Loucy (cell line): ENCODE data around the gene CEP128.

Source experiments
- H2AFZ ChIP-seq: fragments of 200-600 bp; sonication (generic); 2 replicates; pipeline ENCODE4 v1.6.0; 2016; ENCODE audit warnings: antibody characterized with exemption, mild to moderate bottlenecking, low read length, moderate library complexity
- H3F3A ChIP-seq: fragments of 200-600 bp; 2 replicates; pipeline ENCODE4 v1.6.0; 2016; ENCODE audit warnings: antibody characterized with exemption, low read depth, mild to moderate bottlenecking
- H3K27me3 ChIP-seq: fragments of 200-600 bp; sonication (generic); 2 replicates; pipeline ENCODE4 v1.6.1; 2014; ENCODE audit warnings: low read length, mild to moderate bottlenecking; ENCODE audit not compliant: insufficient read depth, poor library complexity, severe bottlenecking
- H3K36me3 ChIP-seq: fragments of 200-600 bp; sonication (generic); 2 replicates; pipeline ENCODE4 v1.6.1; 2016; ENCODE audit warnings: low read length; ENCODE audit not compliant: insufficient read depth
- H3K4me1 ChIP-seq: fragments of 200-600 bp; sonication (generic); 2 replicates; pipeline ENCODE4 v1.5.1; 2014; ENCODE audit warnings: low read length, mild to moderate bottlenecking; ENCODE audit not compliant: insufficient read depth, poor library complexity, severe bottlenecking
- H3K4me2 ChIP-seq: fragments of 200-600 bp; sonication (generic); 2 replicates; pipeline ENCODE4 v1.6.0; 2014; ENCODE audit warnings: antibody characterized with exemption, low read length, low read depth, mild to moderate bottlenecking; ENCODE audit not compliant: poor library complexity, severe bottlenecking
- H3K4me3 ChIP-seq: fragments of 200-600 bp; sonication (generic); 2 replicates; pipeline ENCODE4 v1.5.1; 2014; ENCODE audit warnings: low read length, mild to moderate bottlenecking, mixed read lengths; ENCODE audit not compliant: poor library complexity, severe bottlenecking
- H3K79me2 ChIP-seq: fragments of 200-600 bp; sonication (generic); 2 replicates; pipeline ENCODE4 v1.6.1; 2014; ENCODE audit warnings: low read length; ENCODE audit not compliant: insufficient read depth
- H3K9ac ChIP-seq: fragments of 200-600 bp; sonication (generic); 2 replicates; pipeline ENCODE4 v1.6.0; 2014; ENCODE audit warnings: mild to moderate bottlenecking, low read depth, low read length, moderate library complexity; ENCODE audit not compliant: poor library complexity, severe bottlenecking
- H3K9me2 ChIP-seq: fragments of 200-600 bp; sonication (generic); replicated peaks from 2 replicates; pipeline ENCODE4 v1.6.1; 2016; ENCODE audit warnings: low read depth, low read length, mixed read lengths
- H3K9me3 ChIP-seq: fragments of 200-600 bp; sonication (generic); 2 replicates; pipeline ENCODE4 v1.6.1; 2014; ENCODE audit warnings: mild to moderate bottlenecking, antibody characterized with exemption, low read length, low read depth; ENCODE audit not compliant: insufficient read depth
- H4K20me1 ChIP-seq: fragments of 200-600 bp; sonication (generic); 2 replicates; pipeline ENCODE4 v1.6.0; 2014; ENCODE audit warnings: antibody characterized with exemption, low read length, mild to moderate bottlenecking; ENCODE audit not compliant: insufficient read depth, poor library complexity, severe bottlenecking
- CTCF ChIP-seq: fragments of 200-600 bp; sonication (generic); conservative IDR thresholded peaks from 2 replicates; pipeline ENCODE4 v1.5.1; 2014; ENCODE audit warnings: mild to moderate bottlenecking, antibody characterized with exemption, low read length
- EZH2phosphoT487 ChIP-seq: fragments of 200-600 bp; IDR thresholded peaks from 2 replicates; pipeline ENCODE4 v1.6.1; 2018; ENCODE audit warnings: antibody characterized with exemption, mild to moderate bottlenecking, moderate library complexity, borderline replicate concordance

Gene CEP128

GRCh38 chr14:80718940-80719339 lies 222.6 kb downstream of the CEP128 start:
- TF ChIP-seq CTCF: no peak
- TF ChIP-seq EZH2phosphoT487: no peak
- H3K36me3 ChIP-seq: no peaks in the 10 kb centered on the region

GRCh38 chr14:80714474-80714873 lies 227.1 kb downstream of the CEP128 start:
- no peaks in the 10 kb centered on the region for H3K9me3 ChIP-seq
- H3K4me2 ChIP-seq: peak overlapping the region; percentile 81

More at GRCh38 chr14:80718940-80719339, 222.6 kb downstream of the CEP128 start:
- H3K27me3 ChIP-seq: no peaks in the 10 kb centered on the region
- no peak overlapping the region for H2AFZ ChIP-seq
- H3K9me3 ChIP-seq: no peaks in the 10 kb centered on the region
- no peaks in the 10 kb centered on the region for H3K79me2 ChIP-seq
- H3K9ac ChIP-seq: no peak overlapping the region
- peaks cover 43% of the 10 kb centered on the region for H3K4me1 ChIP-seq
- H3F3A ChIP-seq: peaks cover 4% of the 10 kb centered on the region; the same call in 1 of the 2 replicates
- H4K20me1 ChIP-seq: no peaks in the 10 kb centered on the region
- no peaks in the 10 kb centered on the region for H3K9me2 ChIP-seq
- H3K4me2 ChIP-seq: no peak overlapping the region
- no peak overlapping the region for H3K4me3 ChIP-seq

GRCh38 chr14:80713076-80713850 lies 228.3 kb downstream of the CEP128 start:
- Histone ChIP-seq H3F3A (peaks cover 6% of the 10 kb centered on the region; the same call in 1 of the 2 replicates), H3K36me3 (no peaks in the 10 kb centered on the region), H3K4me1 (peaks cover 59% of the 10 kb centered on the region), H3K9me3 (no peaks in the 10 kb centered on the region), H4K20me1 (no peaks in the 10 kb centered on the region), H3K27me3 (no peaks in the 10 kb centered on the region), H3K9ac (peak overlapping the region; percentile 67), H3K4me3 (peak overlapping the region; percentile 62), H3K79me2 (no peaks in the 10 kb centered on the region), H3K9me2 (no peaks in the 10 kb centered on the region), H3K4me2 (peak overlapping the region; percentile 81), H2AFZ (no peak overlapping the region)
- TF ChIP-seq CTCF: no peak
- no peak for TF ChIP-seq EZH2phosphoT487

More at GRCh38 chr14:80714474-80714873, 227.1 kb downstream of the CEP128 start:
- Histone ChIP-seq H3K9me2 (no peaks in the 10 kb centered on the region), H3K9ac (peak overlapping the region; percentile 67), H3K27me3 (no peaks in the 10 kb centered on the region), H4K20me1 (no peaks in the 10 kb centered on the region), H2AFZ (no peak overlapping the region), H3K4me1 (peaks cover 69% of the 10 kb centered on the region), H3F3A (peaks cover 6% of the 10 kb centered on the region; the same call in 1 of the 2 replicates), H3K36me3 (no peaks in the 10 kb centered on the region), H3K79me2 (no peaks in the 10 kb centered on the region), H3K4me3 (peak overlapping the region; percentile 62)
- TF ChIP-seq EZH2phosphoT487: peak; percentile 87; the same call in 1 of the 2 replicates
- no peak for TF ChIP-seq CTCF
